Activated CD4-positive, CD25-positive, alpha-beta regulatory T cell treated with anti-CD3 and anti-CD28 coated beads, Interleukin-2, amount 50 U/mL, for 24 hours (primary cell): Measurements from ENCODE around the gene ANKRD55.

ENCODE experiments used
- ATAC-seq, 2 donors: fragments of 150-1000 bp; cut with Tn5 transposase; one replicate each; pipeline ENCODE4 v1.10.0; 2021; ENCODE audit warnings: mild to moderate bottlenecking in 1 of 2, moderate library complexity in 1 of 2

Gene ANKRD55

GRCh38 chr5:56072863-56073766, 160.0 kb downstream of the ANKRD55 start:
- peak in 1 of 2 donors; percentile 24 for ATAC-seq

- no peak for ATAC-seq
Observed at GRCh38 chr5:56071470-56071869, 161.7 kb downstream of the ANKRD55 start.

GRCh38 chr5:56070851-56071465, 162.2 kb downstream of the ANKRD55 start:
- peak; percentile 50 to 60 for ATAC-seq

GRCh38 chr5:56069652-56070226, 163.4 kb downstream of the ANKRD55 start:
- ATAC-seq, result no peak

- no peak for ATAC-seq
Observed at GRCh38 chr5:56066931-56067450, 166.1 kb downstream of the ANKRD55 start.

- no peak for ATAC-seq
Observed at GRCh38 chr5:56064984-56065383, 168.1 kb downstream of the ANKRD55 start.

GRCh38 chr5:56060276-56061110, 172.6 kb downstream of the ANKRD55 start:
- ATAC-seq, result peak; percentile 18 to 39

- ATAC-seq, result no peak
Observed at GRCh38 chr5:56059854-56060253, 173.3 kb downstream of the ANKRD55 start.

- ATAC-seq, result no peak
Observed at GRCh38 chr5:56056875-56057274, 176.3 kb downstream of the ANKRD55 start.

- ATAC-seq, result no peak
Observed at GRCh38 chr5:56055859-56056258, 177.3 kb downstream of the ANKRD55 start.

- ATAC-seq, result no peak
Observed at GRCh38 chr5:56055287-56055686, 177.8 kb downstream of the ANKRD55 start.

GRCh38 chr5:56054666-56055065, 178.5 kb downstream of the ANKRD55 start:
- no peak for ATAC-seq

GRCh38 chr5:56053363-56053762, 179.8 kb downstream of the ANKRD55 start:
- no peak for ATAC-seq

- ATAC-seq, result no peak
Observed at GRCh38 chr5:56052735-56053134, 180.4 kb downstream of the ANKRD55 start.

GRCh38 chr5:56050551-56051255, 182.4 kb downstream of the ANKRD55 start:
- ATAC-seq, result peak; percentile 38 to 49
